DND-41 (cell line): ENCODE measurements around the gene SMPD2.

Experiments
- CTCF ChIP-seq: IDR thresholded peaks from 2 replicates; pipeline ENCODE4 v1.5.1; 2012; ENCODE audit warnings: borderline replicate concordance, low read length, moderate library complexity, mild to moderate bottlenecking; ENCODE audit not compliant: poor library complexity, severe bottlenecking; ENCODE audit errors: extremely low read depth
- EZH2 ChIP-seq: IDR thresholded peaks from 3 replicates; pipeline ENCODE4 v1.6.1; 2012; ENCODE audit warnings: borderline replicate concordance, low read depth, mild to moderate bottlenecking, moderate library complexity, low read length, inconsistent platforms; ENCODE audit not compliant: severe bottlenecking

GRCh38 chr6:109480993-109481480 is 40.5 kb downstream of the SMPD2 start:
- no peak for TF ChIP-seq CTCF
- TF ChIP-seq EZH2, result no peak
